GM18861 (cell line): ENCODE results near the gene HEPACAM.

ENCODE experiments used
- ATAC-seq: cut with Tn5 transposase; IDR thresholded peaks from one replicate; pipeline ENCODE4 v1.9.1; 2021; ENCODE audit not compliant: unreplicated experiment

Gene HEPACAM

DNA sequence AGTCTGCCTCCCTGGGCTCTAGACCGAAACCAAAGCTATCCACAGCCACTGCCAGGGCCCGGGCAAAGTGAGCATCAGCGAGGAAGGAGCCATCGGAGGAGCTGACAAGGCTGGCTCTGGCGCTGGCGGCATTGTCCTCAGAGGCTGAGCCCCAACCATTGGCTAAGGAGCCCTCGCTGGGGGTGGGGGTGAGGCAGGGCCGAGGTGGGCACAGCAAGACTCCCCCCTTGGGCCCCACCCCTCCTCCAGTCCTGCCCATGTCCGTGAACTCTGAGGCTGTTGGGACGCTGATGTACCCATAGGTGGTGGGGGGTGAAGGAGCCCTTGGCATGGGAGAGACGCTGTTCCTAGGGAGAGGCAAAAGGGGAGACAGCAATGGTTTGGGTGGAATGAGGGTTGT, 49.4 kb downstream of the HEPACAM start:
- ATAC-seq: no peak

DNA sequence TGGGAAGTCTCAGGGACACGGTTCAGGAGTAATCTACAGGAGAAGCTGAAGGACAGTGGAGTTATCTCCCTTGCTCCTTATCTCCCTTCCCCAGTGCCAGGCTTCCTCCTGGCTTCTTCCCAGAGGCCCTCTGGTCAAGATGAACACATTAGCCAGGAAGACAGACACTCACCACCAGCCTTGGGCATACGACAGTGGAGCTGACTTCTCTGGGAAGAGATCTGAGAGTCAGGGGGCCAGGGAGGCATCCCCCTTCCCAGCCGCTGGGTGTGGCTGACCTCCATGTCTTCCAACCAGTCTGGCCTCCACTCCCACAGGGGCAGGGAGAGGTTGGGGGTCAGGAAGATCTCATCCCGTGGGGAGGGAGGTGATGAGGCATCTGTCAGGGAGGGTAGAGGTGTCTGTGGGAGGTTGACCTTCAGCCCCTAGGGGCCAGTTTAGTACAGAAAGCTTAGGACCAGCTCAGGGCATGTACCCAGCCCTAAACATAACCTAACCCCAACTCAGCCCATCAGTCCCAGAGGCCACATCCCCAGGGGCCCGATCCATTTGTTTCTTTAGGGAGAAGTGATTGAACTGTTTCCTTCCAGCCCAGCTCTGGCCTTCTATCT, 50.9 kb downstream of the HEPACAM start:
- no peak for ATAC-seq

DNA sequence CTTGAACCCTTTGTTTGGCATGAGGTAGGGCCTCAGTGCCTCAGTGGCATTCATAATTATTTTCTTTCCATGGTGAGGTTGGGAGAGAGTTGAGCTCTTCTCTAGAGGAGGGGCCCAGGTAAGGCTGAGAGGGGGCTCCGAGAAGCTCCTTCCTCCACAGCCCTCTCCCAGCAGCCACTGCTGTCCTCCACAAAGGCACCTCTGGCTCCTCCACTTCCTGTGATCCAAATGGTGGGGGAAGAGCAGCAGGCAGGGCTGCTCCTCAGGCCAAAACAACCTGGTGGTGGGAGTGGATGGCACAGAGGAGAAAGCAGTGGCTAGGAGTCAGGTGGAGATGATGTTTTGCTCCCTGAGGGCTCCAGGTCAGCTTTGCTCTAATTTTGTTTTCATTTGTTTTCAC, 51.5 kb downstream of the HEPACAM start:
- ATAC-seq: no peak

DNA sequence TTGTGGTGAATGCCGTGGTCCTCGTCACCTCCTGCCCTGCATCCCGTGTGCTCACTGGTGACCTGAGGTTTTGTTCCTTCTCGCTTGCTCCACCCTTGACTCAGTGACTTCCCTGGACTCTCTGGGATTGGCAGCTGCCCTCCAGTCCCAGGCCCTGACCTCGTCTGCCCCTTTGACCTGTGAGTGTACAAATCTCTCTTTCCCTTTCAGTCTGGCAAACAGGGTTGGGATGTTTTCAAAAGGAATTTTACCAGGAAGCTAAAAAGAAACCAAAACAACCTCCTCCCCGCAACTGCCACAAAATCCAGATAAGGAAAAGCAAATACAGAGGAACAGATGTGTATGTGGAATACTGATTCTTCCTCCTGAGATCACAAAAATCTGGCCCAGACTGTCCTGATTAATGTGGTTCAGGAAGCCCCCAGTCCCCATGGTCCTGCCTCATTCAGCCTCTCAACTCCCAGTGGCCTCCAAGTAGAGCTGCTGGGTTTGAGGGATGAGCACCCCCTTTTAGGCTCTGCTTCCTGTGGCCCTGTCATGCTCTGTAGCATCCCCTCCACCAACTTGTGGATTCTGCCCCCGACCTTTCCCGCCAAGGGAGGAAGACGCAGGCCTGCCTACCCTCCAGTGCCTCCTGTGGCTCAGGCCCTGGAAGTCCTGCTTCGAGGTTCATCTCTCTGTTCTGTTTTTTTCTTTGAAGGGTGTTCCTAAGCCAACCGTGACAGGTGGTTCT, 53.3 kb downstream of the HEPACAM start:
- ATAC-seq: no peak

DNA sequence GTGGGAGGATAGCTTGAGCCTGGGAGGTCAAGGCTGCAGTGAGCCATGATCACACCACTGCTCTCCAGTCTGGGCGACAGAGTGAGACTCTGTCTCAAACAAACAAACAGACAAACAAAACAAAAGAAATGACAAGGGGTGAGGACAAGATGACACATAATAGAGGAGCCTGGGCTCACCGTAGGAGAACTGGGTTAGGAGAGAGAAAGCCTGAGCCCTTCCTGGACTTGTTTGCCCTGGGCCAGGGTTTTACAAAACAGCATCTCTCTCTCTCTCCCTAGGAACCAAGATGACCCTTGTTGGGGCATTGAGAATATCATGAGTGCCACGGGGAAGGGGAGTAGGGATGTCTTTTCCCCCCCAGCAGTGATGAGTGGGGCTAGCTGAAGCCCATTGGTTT, 54.9 kb downstream of the HEPACAM start:
- no peak for ATAC-seq

DNA sequence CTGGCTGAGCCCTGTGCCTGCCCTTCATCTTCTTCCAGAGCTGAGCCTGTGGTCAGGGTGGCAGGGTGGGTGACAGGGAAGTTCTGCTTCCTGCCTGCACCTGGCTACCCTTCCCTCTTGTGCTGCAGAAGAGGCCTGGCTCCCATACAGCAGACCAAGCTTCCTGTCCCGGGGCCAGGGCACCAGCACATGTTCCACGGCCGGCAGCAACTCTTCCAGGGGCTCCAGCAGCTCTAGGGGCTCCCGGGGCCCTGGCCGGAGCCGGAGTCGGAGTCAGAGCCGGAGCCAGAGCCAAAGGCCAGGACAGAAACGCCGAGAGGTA, 55.6 kb downstream of the HEPACAM start:
- no peak for ATAC-seq

DNA sequence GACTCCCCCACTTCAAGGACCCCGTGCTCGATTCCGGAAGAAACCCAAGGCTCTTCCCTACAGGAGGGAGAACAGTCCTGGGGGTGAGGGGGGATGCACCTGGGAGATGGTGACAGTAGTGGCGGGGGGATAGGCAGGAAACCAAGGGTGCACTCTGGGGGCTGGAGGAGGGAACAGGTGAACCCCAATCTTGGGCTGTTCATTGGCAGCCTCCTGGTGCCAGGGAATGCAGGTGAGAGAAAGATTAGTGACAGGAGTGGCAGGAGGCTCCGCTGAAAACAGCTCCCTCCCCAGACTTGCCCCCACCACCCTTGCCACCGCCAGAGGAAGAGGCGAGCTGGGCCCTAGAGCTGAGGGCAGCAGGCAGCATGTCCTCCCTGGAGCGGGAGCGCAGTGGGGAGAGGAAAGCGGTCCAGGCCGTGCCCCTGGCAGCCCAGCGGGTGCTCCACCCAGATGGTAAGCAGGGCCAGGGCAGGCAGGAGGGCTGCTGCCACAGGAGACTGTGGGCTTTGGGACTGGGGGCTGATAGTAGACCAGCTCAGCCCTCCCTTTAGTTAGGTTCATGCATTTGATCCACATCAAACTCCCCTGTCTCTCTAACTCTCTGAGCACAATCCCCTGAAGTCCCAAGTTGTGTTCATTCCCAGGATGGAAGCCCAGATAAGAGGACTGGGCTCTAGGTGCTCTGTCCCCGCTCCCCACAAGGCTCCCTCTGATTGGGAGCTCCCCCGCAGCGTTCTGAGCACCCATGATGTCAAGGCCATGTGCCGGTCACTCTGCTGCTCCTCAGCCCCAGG, 56.2 kb downstream of the HEPACAM start:
- ATAC-seq: no peak

DNA sequence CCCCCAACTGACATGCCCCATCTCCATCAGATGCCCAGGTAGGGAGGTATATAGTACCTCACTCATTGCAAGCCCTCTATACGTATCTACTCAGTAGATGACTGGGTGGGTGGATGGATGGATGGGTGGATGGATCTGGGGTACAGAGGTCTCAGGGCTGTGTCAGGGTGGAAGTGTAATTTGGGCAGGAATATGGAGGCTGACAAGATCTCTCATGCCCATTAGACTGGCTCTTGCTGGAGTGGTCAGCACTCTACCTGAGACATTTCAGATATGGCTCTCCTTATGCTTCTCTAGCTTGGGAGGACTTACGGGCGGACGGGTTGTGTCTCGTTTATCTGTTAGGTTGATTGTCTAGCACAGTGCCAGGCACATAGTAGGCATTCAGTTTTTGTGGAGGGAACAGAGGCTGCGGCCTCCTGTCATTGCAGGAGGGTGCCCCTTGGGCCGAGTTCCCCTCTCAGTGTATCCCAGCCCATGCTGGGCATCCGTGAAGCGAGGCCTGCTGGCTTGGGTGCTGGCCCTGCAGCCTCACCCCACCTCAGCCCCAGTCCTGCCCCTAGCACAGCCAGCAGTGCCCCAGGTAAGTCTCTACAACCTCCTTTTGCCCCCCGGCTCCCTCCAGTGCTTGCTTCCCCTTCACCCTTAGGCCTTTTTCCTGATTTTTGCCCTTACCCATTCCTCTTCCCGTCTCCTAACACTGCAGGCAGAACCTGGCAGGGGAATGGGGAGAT, 56.9 kb downstream of the HEPACAM start:
- ATAC-seq: no peak

DNA sequence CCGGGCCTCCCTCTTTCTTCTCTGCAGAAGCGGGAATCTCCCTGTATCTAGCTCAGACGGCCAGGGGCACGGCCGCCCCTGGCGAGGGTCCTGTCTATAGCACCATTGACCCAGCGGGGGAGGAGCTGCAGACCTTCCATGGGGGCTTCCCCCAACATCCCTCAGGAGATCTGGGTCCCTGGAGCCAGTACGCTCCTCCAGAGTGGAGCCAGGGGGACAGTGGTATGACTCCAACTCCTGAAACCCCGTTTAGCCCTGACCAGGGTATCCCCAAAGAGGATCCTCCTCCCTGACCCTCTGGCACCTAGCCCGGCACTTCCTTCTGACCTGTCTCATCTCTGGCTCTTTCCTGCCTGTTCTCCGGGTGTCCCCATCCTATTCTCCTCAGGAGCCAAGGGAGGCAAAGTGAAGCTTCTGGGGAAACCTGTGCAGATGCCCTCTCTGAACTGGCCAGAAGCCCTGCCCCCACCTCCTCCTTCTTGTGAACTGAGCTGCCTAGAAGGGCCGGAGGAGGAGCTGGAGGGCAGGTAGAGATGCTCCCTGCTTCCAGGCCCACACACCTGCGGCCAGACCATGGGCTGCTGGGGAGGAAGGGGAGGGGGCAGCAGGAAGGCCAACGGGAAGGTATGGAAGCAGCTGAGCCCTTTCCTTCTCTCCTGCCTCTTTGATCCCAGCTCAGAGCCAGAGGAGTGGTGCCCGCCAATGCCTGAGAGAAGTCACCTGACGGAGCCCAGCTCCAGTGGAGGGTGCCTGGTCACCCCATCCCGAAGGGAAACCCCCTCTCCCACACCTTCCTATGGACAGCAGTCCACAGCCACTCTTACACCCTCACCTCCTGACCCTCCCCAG, 57.7 kb downstream of the HEPACAM start:
- no peak for ATAC-seq

DNA sequence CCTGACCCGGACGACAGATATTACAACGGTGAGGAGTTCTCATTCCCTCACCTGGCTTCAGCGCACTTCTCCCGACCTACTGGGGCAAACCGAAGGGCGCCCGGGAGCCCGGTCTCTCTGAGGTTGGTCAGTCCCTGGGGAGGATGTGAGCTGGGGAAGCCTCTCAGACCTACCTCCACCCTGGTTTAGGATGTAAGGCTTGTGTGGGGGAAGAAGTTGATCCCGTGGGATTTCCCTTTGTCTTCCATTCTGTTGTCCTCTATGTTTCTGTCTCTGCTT, 58.3 kb downstream of the HEPACAM start:
- no peak for ATAC-seq

DNA sequence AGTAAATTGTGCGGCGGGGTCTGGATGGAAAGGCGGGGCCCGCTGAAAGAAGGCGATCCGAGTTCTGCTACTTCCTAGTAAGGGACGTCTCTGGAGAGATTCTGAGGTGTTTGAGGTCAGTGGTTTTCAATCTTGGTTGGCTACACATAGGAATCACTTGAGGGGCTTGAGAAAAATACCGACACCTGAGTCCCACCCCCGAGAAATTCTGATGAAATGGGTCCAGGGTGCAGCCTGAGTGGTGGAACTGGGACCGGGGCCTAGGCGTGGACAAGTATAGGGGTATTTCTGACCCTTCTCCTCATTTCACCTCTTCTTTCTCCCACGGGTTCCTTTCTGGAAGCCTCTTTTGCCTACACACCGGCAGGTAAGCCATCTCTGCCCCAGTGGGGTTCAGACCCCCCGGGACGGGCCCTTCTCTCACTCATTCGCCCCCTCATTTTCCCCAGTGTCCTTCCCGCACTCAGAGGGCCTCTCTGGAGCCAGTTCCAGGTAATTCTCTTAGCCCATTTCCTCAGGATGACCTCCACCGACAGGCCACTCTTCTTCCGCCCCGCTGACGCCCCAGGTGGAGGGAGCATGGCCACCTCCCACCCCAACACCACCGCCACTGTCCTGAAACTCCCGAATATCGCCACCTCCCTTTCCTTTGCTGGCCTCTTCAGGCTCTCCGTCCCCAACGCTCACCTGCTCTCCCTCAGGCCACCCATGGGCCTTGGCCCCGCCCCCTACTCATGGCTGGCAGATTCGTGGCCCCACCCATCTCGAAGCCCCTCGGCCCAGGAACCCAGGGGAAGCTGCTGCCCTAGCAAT, 58.8 kb downstream of the HEPACAM start:
- no peak for ATAC-seq

DNA sequence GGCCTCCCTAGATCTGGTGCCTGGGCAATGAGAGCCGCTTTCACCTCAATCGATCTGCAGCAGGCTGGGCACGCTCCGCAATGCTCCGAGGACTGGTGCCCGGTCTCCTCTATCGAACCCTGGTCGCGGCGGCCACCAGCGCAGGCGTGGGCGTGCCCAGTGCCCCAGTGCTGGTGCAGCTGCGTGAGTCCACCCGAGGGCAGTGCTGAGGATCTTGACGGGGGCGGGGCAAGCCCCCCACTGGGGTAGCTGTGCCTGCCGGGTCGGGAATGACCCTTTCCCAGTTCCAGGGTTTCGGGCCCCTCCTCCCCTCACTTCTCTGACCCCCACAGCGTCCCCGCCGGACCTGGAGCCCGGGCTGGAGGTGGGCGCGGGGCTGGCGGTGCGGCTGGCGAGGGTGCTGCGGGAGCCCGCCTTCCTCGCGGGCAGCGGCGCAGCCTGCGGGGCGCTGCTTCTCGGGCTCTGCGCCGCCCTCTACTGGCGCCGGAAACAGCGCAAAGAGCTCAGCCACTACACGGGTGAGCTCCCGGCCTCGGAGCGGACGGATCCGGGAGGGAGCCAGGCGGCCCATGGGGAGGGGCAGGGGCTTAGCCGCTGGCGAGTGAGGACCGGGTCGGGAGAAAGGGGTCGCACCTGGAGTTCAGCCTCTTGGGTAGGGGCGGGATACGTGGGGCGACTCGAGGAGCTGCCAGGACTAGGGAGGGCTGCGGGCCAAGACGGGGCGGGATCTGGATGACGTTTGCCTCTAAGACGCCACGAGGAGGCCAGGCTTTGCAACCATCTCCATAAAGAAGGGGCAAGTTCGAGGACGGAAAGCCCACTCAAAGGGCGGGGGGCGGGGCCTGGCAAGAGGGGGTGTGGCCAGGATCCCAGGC, 59.7 kb downstream of the HEPACAM start:
- ATAC-seq: peak; percentile 91

DNA sequence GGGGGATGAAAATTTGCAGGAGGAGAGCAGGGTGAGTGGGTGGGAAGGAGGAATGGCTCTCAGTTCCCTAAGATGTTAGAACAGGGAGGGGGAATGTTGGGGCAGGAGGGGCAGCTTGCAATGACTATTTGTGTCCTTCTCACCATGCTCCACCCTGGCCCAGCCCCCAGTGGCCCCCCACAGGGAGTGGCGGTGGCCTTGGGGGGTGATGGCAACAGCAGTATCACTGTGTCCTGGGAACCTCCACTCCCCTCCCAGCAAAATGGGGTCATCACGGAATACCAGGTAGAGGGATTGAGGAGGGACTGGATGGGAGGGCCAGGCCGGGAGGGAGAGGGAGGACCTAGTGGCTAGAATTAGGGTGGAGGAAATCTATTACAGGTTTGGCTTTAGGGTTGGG, 60.4 kb downstream of the HEPACAM start:
- ATAC-seq: no peak

DNA sequence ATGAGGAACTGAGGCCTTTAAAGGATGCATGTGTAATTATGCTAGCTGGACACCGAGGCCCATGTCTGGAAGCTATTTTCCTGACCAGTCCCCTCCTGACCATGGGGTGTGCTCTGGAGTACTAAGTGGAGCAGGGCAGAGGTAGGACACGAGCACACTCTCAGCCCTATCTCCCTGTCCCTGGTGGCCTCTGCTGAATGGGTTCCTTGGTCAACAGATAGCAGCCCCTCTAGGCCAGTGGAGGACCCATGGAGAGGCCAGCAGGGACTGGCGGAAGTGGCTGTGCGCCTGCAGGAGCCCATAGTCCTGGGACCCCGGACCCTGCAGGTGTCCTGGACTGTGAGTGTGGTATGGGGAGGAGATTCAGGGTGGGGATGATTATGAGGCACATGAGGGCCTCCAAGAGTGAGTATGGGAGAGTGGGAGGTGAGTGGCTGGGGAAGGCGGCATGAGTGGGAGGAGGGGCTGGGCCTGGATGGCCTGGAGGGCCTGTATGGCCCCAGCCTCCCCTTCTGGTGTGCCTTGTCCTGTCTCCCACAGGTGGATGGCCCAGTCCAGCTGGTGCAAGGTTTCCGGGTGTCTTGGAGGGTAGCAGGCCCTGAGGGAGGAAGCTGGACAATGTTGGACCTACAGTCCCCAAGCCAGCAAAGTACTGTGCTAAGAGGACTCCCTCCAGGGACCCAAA, 61.1 kb downstream of the HEPACAM start:
- ATAC-seq: no peak

DNA sequence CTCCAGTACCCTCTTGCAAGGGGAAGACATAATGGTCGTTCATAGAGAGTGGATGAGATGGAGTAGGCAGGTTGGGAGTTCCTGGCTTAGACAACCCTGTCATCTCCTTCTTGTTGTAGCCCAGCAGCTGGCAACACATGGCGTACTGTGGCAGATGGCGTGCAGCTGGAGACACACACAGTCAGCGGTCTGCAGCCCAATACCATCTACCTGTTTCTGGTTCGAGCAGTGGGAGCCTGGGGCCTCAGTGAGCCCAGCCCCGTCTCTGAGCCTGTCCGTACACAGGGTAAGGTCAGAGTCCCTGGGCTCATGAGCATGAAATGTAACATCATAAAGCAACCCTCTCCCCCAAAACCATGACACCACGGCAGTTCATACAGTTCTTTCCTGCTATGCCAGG, 61.9 kb downstream of the HEPACAM start:
- no peak for ATAC-seq

DNA sequence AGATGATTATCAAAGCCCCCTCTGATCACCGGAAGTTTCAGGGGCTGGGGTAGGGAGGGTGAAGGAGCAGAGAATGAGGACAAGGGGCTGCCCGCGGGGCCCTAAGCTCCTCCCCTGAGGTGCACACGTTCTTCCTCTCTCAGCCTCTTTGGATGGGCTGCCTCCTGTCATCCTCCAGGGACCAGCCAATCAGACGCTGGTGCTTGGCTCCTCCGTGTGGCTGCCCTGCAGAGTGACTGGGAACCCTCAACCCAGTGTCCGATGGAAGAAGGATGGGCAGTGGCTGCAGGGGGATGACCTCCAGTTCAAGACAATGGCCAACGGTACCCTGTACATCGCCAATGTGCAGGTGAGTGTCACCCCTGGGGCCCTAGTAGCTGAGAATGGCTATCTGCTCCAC, 63.1 kb downstream of the HEPACAM start:
- no peak for ATAC-seq

DNA sequence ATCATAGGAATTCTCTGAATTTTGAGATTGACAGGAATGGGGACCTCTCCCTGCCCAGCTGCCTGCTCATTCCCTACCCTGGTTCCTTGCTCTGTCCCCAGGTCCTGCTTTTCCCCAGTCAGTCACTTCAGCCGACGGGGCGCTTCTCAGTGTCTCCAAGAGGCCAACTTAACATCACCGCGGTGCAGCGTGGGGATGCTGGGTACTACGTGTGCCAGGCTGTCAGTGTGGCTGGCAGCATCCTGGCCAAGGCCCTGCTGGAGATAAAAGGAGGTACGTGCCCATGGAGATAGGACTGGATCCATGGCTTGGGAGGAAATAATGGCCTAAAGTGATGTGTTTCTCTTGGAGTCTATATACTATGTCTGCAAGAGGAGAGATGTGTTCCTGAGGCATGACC, 63.6 kb downstream of the HEPACAM start:
- no peak for ATAC-seq

DNA sequence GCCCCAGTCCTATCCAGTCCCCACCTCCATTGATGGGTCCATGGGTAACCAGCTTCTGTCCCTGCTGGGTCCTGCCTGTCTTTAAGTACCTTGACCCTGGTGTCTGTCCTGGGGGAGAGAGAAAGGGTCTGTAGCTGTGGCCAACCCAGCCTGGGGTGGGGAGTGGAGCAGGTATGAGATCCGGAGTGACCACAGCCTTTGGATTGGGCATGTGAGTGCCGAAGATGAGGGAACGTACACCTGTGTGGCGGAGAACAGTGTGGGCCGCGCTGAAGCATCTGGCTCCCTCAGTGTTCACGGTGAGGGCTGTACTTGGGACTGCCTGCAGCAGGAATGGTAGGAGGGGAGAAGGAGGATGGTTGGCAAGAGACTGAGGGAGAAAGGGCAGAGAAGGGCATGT, 65.4 kb downstream of the HEPACAM start:
- no peak for ATAC-seq
